ENCODE measurements around the gene TEX14.

Gene TEX14

GRCh38 chr17:58691701-58692238 lies at the start of gene TEX14:
TEX14 (minus strand) TSS chr17:58692045; CDS start chr17:58652001, 40,044 bp downstream.
- peak within 1 kb of the TSS; percentile 68 for H3K4me3 ChIP-seq (ENCODE audit: low read depth, low read length)
- DNase-seq (ENCODE audit: low read depth), result no peak

GRCh38 chr17:58741121-58741625 lies 49.3 kb upstream of the TEX14 start:
- H3K4me3 ChIP-seq (ENCODE audit: low read depth, low read length), result no peak overlapping the region
- peak; percentile 18 for DNase-seq (ENCODE audit: low read depth)

DNA sequence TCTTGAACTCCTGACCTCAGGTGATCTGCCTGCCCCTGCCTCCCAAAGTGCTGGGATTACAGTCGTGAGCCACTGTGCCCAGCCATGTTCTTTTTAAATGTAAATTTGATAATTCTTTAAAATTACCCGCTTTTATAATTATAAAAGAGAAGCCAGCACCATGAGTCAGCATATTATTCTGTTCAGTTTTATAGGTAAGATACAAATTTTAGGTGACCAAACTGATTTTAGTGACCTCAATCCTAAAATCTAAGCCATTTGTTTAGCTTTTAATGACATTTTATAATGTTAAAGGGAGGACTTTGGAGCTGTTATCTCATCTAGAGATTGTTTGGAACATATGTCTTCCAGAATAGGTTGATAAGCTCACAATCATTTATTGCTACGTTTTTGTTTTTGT lies 43.0 kb upstream of the TEX14 start:
- no peak overlapping the region for H3K4me3 ChIP-seq (ENCODE audit: low read depth, low read length)
- DNase-seq (ENCODE audit: low read depth), result no peak

- no peak for DNase-seq (ENCODE audit: low read depth)
- no peak overlapping the region for H3K4me3 ChIP-seq (ENCODE audit: low read depth, low read length)
Observed at GRCh38 chr17:58734040-58734439, 42.2 kb upstream of the TEX14 start.

DNA sequence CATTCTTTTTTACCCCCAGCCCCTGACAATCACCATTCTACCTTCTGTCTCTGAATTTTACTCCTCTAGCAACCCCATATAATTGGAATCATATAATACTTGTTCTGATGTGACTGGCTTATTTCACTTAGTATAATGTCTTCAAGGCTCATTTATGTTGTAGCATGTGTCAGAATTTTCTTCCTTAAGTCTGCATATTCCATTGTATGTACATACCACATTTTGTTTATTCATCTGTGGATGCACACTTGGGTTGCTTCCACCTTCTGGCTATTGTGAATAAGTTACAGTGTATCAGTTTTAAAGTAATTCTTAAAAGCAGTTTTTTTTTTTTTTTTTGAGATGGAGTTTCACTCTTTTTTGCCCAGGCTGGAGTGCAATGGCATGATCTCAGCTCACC lies 39.1 kb upstream of the TEX14 start:
- no peak for DNase-seq (ENCODE audit: low read depth)
- H3K4me3 ChIP-seq (ENCODE audit: low read depth, low read length), result no peak overlapping the region

GRCh38 chr17:58728798-58729197 lies 37.0 kb upstream of the TEX14 start:
- DNase-seq (ENCODE audit: low read depth), result peak; percentile 71

DNA sequence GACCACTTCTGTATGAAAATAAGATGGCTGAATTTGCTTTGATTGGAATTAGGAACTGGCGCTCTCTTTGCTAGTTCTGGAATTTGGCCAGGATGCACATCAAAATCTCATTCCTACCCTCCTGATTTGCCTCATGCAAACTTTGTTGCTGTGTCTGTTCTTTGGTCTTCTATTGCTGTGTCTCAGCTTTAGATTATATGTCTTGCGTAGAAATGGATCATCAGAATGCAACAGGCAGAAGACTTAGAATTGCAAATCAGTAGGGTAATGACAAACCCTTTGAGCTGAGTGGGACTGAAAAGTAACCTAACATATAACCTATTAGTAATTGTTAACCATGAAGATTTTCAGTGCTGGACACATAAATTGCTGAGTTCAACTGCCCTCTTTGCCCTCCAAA lies 30.9 kb upstream of the TEX14 start:
- H3K4me3 ChIP-seq (ENCODE audit: low read depth, low read length), result no peak overlapping the region
- DNase-seq (ENCODE audit: low read depth), result no peak

More at GRCh38 chr17:58728798-58729197, 37.0 kb upstream of the TEX14 start:
- H3K4me3 ChIP-seq (ENCODE audit: low read depth, low read length), result no peak overlapping the region

GRCh38 chr17:58722274-58722673 lies 30.4 kb upstream of the TEX14 start:
- DNase-seq (ENCODE audit: low read depth), result no peak
- no peak overlapping the region for H3K4me3 ChIP-seq (ENCODE audit: low read depth, low read length)

DNA sequence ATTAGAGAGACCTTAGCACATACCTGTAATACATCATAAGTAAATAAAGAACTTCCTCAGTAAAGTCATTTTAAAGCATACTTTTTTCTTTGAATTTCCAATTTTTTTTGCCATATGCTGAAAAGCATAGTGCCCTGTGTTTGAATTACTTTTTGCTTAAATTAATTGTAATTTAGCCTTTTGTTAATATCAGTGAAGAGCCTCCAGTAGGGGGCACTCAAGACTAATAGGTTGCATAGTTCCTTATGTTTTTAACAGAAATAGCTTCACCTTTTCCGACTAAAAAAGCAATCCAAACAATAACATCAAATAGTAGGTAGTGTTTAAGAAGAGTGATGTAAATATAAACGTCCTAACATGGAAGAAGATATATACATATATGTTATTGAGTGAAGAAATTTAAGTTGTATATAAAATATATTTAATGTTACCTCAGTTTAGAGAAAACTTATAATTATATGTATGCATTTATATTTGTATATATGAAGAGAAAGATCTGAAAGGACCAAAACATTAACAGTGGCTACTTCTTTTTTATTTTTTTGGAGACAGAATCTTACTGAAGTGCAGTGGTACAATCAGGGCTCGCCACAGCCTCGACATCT lies 19.2 kb upstream of the TEX14 start:
- no peak for DNase-seq (ENCODE audit: low read depth)
- no peak overlapping the region for H3K4me3 ChIP-seq (ENCODE audit: low read depth, low read length)

- DNase-seq (ENCODE audit: low read depth), result no peak
- no peak overlapping the region for H3K4me3 ChIP-seq (ENCODE audit: low read depth, low read length)
Observed at GRCh38 chr17:58706351-58707140, 14.7 kb upstream of the TEX14 start.

DNA sequence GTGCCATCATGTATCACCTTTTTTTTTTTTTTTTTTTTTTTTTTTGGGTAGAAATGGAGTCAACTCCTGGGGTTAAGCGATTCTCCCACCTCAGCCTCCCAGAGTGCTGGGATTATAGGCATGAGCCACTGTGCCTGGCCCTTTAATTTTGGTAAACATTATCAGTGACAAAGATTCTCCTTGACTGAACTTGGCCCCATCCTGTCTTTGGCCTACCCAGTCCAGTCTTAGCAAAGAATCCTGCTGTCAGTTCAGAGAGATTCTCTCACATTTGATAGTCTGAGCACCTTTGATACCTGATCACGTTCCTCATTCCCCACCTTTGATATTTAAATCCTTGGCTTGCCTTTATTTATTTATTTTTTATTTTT lies 12.1 kb upstream of the TEX14 start:
- no peak overlapping the region for H3K4me3 ChIP-seq (ENCODE audit: low read depth, low read length)
- no peak for DNase-seq (ENCODE audit: low read depth)

GRCh38 chr17:58703137-58703915 lies 11.5 kb upstream of the TEX14 start:
- H3K4me3 ChIP-seq (ENCODE audit: low read depth, low read length), result no peak overlapping the region
- no peak for DNase-seq (ENCODE audit: low read depth)

- no peak for DNase-seq (ENCODE audit: low read depth)
- H3K4me3 ChIP-seq (ENCODE audit: low read depth, low read length), result no peak overlapping the region
Observed at GRCh38 chr17:58702708-58703107, 10.9 kb upstream of the TEX14 start.

- DNase-seq (ENCODE audit: low read depth), result no peak
- no peak overlapping the region for H3K4me3 ChIP-seq (ENCODE audit: low read depth, low read length)
Observed at GRCh38 chr17:58702045-58702476, 10.2 kb upstream of the TEX14 start.

- no peak for DNase-seq (ENCODE audit: low read depth)
- no peak overlapping the region for H3K4me3 ChIP-seq (ENCODE audit: low read depth, low read length)
Observed at GRCh38 chr17:58699771-58700170, 7.9 kb upstream of the TEX14 start.

- no peak overlapping the region for H3K4me3 ChIP-seq (ENCODE audit: low read depth, low read length)
- DNase-seq (ENCODE audit: low read depth), result no peak
Observed at GRCh38 chr17:58694826-58695225, 3.0 kb upstream of the TEX14 start.

- no peak overlapping the region for H3K4me3 ChIP-seq (ENCODE audit: low read depth, low read length)
- no peak for DNase-seq (ENCODE audit: low read depth)
Observed at GRCh38 chr17:58694302-58694701, 2.5 kb upstream of the TEX14 start.

DNA sequence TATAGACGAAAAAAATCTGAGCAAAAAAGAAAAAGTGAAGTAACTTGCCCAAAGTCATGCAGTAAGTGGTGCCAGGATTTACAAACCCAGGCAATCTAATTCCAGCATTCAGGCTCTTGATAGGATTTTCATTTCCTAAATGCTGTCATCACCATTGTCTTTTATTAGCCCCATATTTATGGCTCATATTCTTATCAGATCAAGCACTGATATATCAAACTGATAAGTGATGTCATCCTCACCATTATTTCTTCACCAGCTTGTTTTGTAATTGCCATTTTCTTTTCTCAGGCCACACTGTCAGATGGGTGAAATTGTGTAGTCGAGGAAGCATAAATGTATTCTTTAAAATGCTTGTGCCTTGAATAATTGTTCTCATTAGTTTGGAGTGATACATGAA lies 1.9 kb upstream of the TEX14 start:
- DNase-seq (ENCODE audit: low read depth), result no peak
- H3K4me3 ChIP-seq (ENCODE audit: low read depth, low read length), result peak overlapping the region; percentile 68

DNA sequence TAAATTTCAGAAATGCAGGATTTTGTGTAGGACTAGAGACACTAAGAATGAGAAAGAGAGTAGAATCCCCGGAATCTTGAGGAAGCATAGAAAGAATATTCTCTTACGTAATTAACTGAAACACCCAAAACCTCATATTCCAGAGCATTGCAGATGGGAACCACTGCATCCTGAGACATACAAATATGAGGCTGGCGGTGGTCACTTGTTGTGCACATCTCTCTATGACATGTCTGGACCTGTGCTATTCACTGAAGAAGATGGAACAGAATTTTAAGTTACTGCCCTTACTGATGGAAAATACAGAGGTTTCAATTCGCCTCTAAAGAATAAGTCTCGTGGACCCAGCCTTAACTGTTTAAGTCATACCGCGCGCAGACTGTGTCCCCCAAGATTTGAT lies 1.4 kb upstream of the TEX14 start:
- no peak for DNase-seq (ENCODE audit: low read depth)
- peak overlapping the region; percentile 68 for H3K4me3 ChIP-seq (ENCODE audit: low read depth, low read length)

All from skeletal muscle cell (primary cell).